ENCODE data around the gene CASTOR2. TPM values are rescaled to one million over a fixed set of nuclear protein-coding genes. Genes with fewer than 3 reads are reported as not detected.

The CASTOR2 gene
- total RNA-seq, 2 experiments from 2014 or later = 3.1 to 3.6 TPM

DNA sequence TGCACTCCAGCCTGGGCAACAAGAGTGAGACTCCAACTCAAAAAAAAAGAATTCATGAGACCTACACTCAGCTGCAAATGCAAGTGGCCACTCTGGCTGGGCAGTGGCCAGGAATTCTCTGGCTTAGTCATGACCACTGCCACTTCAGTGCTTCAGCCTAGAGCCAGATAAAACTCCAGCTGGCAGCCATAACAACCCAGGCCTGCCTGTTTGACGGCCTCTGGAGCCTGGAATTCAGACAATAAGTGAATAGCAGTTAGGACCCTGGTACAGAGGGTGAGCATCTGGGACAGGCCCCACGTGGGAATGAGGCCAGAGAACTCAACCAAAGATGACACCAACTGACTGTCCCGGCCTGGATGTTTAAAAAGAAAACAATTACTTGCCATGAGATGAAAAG, 90.2 kb downstream of the CASTOR2 start:
- CTCF ChIA-PET = no interaction called here

DNA sequence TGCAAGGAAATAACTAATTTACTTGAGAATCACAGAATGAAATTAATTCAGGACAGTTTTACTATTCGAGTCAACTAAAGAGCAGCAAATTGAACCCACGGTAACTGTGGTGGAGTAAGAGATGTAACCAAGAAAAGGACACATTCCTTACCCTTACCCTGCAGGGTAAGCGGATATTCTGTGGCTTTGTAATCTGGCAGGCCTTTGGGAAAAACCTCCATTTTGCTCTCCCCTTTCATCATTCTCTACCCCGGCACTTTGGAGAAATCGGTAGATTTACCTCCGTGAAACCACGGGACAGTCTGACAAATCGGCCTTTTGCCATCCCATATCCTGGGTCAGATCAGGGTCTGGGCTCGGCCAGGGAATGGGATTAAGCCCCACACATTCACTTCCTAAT, 90.7 kb downstream of the CASTOR2 start:
- ATAC-seq (ENCODE audit: poor library complexity) (no peak), DNase-seq (no peak)
- CTCF ChIA-PET = no interaction called here
- Histone ChIP-seq H3K27ac (ENCODE audit: low read depth in 1 of 2, low read length in 2 of 2) (no peak overlapping the region), H3K36me3 (ENCODE audit: insufficient read depth, low read length) (peaks cover 84% of the 10 kb centered on the region), H3K9me3 (ENCODE audit: control insufficient read depth in 1 of 2, insufficient read depth in 1 of 2, low read length in 2 of 2) (no peaks in the 10 kb centered on the region), H3K4me1 (ENCODE audit: insufficient read depth, low read length) (no peaks in the 10 kb centered on the region), H3K27me3 (ENCODE audit: control insufficient read depth in 1 of 2, insufficient read depth in 2 of 2, low read length in 2 of 2) (no peaks in the 10 kb centered on the region), H3K4me3 (ENCODE audit: low read length) (no peak overlapping the region)
- POLR2A ChIA-PET = no interaction called here
- intact Hi-C loops (cut with DNase I, micrococcal nuclease) = no loop called here
- Mint-ChIP-seq H3K9me3 (no peaks in the 10 kb centered on the region), H3K4me3 (no peak overlapping the region), H3K27ac (no peak overlapping the region), H3K27me3 (no peaks in the 10 kb centered on the region), H3K36me3 (ENCODE audit: low read depth) (peaks cover 87% of the 10 kb centered on the region), H3K4me1 (ENCODE audit: low read depth) (no peaks in the 10 kb centered on the region)
- TF ChIP-seq, protein P1, sequence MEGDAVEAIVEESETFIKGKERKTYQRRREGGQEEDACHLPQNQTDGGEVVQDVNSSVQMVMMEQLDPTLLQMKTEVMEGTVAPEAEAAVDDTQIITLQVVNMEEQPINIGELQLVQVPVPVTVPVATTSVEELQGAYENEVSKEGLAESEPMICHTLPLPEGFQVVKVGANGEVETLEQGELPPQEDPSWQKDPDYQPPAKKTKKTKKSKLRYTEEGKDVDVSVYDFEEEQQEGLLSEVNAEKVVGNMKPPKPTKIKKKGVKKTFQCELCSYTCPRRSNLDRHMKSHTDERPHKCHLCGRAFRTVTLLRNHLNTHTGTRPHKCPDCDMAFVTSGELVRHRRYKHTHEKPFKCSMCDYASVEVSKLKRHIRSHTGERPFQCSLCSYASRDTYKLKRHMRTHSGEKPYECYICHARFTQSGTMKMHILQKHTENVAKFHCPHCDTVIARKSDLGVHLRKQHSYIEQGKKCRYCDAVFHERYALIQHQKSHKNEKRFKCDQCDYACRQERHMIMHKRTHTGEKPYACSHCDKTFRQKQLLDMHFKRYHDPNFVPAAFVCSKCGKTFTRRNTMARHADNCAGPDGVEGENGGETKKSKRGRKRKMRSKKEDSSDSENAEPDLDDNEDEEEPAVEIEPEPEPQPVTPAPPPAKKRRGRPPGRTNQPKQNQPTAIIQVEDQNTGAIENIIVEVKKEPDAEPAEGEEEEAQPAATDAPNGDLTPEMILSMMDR (IDR thresholded peaks at IDR 0.05) = no peak

More for the DNA sequence above, 90.2 kb downstream of the CASTOR2 start:
- H3K9me3 ChIP-seq (ENCODE audit: control insufficient read depth in 1 of 2, insufficient read depth in 1 of 2, low read length in 2 of 2) = no peaks in the 10 kb centered on the region
- H3K4me1 Mint-ChIP-seq (ENCODE audit: low read depth) = no peaks in the 10 kb centered on the region
- POLR2A ChIA-PET = no interaction called here
- ATAC-seq (ENCODE audit: poor library complexity) (no peak), DNase-seq (no peak)
- H3K4me3 Mint-ChIP-seq = no peak overlapping the region
- no peaks in the 10 kb centered on the region for H3K27me3 Mint-ChIP-seq
- no peak overlapping the region for H3K27ac ChIP-seq (ENCODE audit: low read depth in 1 of 2, low read length in 2 of 2)
- TF ChIP-seq, protein P1 (IDR thresholded peaks at IDR 0.05) = no peak
- H3K9me3 Mint-ChIP-seq = no peaks in the 10 kb centered on the region
- peaks cover 83% of the 10 kb centered on the region for H3K36me3 ChIP-seq (ENCODE audit: insufficient read depth, low read length)
- H3K36me3 Mint-ChIP-seq (ENCODE audit: low read depth) = peaks cover 86% of the 10 kb centered on the region
- intact Hi-C loops (cut with DNase I, micrococcal nuclease) = no loop called here
- no peak overlapping the region for H3K4me3 ChIP-seq (ENCODE audit: low read length)
- no peaks in the 10 kb centered on the region for H3K4me1 ChIP-seq (ENCODE audit: insufficient read depth, low read length)
- no peaks in the 10 kb centered on the region for H3K27me3 ChIP-seq (ENCODE audit: control insufficient read depth in 1 of 2, insufficient read depth in 2 of 2, low read length in 2 of 2)
- no peak overlapping the region for H3K27ac Mint-ChIP-seq

- CTCF ChIA-PET = no interaction called here
- H3K27me3 Mint-ChIP-seq = no peaks in the 10 kb centered on the region
- no peak overlapping the region for H3K27ac Mint-ChIP-seq
These were observed 91.6 kb downstream of the CASTOR2 start for GRCh38 chr7:75055830-75056772.

More at GRCh38 chr7:75055830-75056772, 91.6 kb downstream of the CASTOR2 start:
- H3K9me3 Mint-ChIP-seq = no peaks in the 10 kb centered on the region
- no peaks in the 10 kb centered on the region for H3K4me1 ChIP-seq (ENCODE audit: insufficient read depth, low read length)
- H3K4me3 Mint-ChIP-seq = no peak overlapping the region
- TF ChIP-seq, protein P1 (IDR thresholded peaks at IDR 0.05) = no peak
- peaks cover 88% of the 10 kb centered on the region for H3K36me3 Mint-ChIP-seq (ENCODE audit: low read depth)
- POLR2A ChIA-PET = no interaction called here
- no peak overlapping the region for H3K4me3 ChIP-seq (ENCODE audit: low read length)
- H3K27me3 ChIP-seq (ENCODE audit: control insufficient read depth in 1 of 2, insufficient read depth in 2 of 2, low read length in 2 of 2) = no peaks in the 10 kb centered on the region
- no peak for DNase-seq
- no peaks in the 10 kb centered on the region for H3K9me3 ChIP-seq (ENCODE audit: control insufficient read depth in 1 of 2, insufficient read depth in 1 of 2, low read length in 2 of 2)
- H3K36me3 ChIP-seq (ENCODE audit: insufficient read depth, low read length) = peaks cover 86% of the 10 kb centered on the region
- no peak for ATAC-seq (ENCODE audit: poor library complexity)
- intact Hi-C loops (cut with DNase I, micrococcal nuclease) = no loop called here
- no peak overlapping the region for H3K27ac ChIP-seq (ENCODE audit: low read depth in 1 of 2, low read length in 2 of 2)
- H3K4me1 Mint-ChIP-seq (ENCODE audit: low read depth) = no peaks in the 10 kb centered on the region

Measured in CD4-positive, alpha-beta T cell (primary cell).